Thoracic aorta endothelial cell (primary cell): ENCODE results near the gene TAS1R2. TPM values are rescaled to one million over a fixed set of nuclear protein-coding genes. Genes with fewer than 3 reads are reported as not detected.

Source experiments
- small RNA-seq: library from RNA; depleted of rRNA; stranded (forward); fragments of <200 nt; gene quantifications from one replicate; pipeline ENCODE3, GENCODE V24; 2012
- total RNA-seq: library from RNA; depleted of rRNA; stranded (reverse); fragments of >200 nt; gene quantifications from 2 replicates; pipeline ENCODE4 v1.2.3, GENCODE V29; 2012

The TAS1R2 gene
- not detected in 2 replicates for total RNA-seq

DNA sequence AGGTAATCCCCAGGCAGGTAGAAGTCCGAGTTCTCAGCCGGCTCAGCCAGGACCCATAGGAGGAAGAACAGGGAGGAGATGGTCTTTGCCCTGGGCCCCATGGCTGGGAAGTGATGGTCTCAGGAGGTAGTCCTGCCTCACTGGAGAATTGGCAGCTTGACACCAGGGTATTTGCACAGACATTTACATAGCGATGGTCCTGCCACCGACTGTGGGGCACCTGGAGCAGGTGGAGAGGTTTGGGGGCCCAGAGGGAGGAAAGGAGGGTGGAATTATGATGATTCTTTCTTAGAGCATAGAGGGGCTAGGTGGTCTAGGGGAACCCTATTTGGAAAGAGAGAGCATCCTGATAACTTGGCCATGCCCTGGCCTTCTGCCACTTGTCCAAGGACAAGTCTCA, at the start of gene TAS1R2:
TAS1R2 (minus strand) TSS at position 101 of the 400 bp plus-strand sequence; CDS start at position 101, 0 bp downstream.

GRCh38 chr1:18902523-18903290, 43.2 kb upstream of the TAS1R2 start, which contains the start of gene ALDH4A1:
ALDH4A1 (minus strand) TSS chr1:18902555; CDS start chr1:18902523, 32 bp downstream.

Small RNAs within 50 kb of the gene (small RNA-seq; reads per million reads assigned to genes)
- not detected for gene MIR1290
- not detected for gene MIR4695

Other genes starting within 250 kb of the TAS1R2 start
- gene PAX7, start 228.8 kb downstream of the TAS1R2 start, total RNA-seq = not detected in 2 replicates
- 12.7 and 13.8 TPM in 2 replicates for gene ALDH4A1, start 42.9 kb upstream of the TAS1R2 start, total RNA-seq
- gene IFFO2, start 97.0 kb upstream of the TAS1R2 start, total RNA-seq = 39.6 and 44.1 TPM in 2 replicates